Bone marrow (tissue), 2 donors: ENCODE results near the gene ST6GALNAC2.
"Not testable (repeated sequence)": the region's sequence is repeated elsewhere in the genome, so short reads cannot be mapped to it uniquely, and the experiment has no call there.

Source experiments
- DNase-seq, 2 donors: peaks; one replicate each; lab custom pipeline; 2025; lab: John Stamatoyannopoulos, UW

ST6GALNAC2 gene

GRCh38 chr17:76570877-76571471 lies 14.7 kb downstream of the ST6GALNAC2 start:
- no peak for DNase-seq

DNA sequence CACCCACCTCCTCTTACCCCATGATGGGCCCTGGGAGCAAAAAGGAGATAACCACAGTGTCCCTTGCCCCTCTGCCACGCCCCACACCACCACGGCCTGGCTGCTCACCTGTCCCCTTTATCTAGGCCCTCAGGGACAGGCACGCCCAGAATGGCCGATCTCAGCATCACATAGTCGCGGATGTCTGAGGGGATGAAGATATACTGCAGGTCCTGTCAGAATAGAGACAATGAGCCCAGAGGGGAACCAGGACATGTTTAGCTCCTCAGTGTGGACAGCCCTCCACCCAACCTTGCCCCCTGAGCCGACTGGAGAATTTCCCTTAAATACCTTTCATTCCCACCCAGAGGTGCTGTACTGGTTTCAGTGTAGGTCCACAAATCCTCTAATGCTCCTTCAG lies 15.2 kb downstream of the ST6GALNAC2 start:
- no peak for DNase-seq

DNA sequence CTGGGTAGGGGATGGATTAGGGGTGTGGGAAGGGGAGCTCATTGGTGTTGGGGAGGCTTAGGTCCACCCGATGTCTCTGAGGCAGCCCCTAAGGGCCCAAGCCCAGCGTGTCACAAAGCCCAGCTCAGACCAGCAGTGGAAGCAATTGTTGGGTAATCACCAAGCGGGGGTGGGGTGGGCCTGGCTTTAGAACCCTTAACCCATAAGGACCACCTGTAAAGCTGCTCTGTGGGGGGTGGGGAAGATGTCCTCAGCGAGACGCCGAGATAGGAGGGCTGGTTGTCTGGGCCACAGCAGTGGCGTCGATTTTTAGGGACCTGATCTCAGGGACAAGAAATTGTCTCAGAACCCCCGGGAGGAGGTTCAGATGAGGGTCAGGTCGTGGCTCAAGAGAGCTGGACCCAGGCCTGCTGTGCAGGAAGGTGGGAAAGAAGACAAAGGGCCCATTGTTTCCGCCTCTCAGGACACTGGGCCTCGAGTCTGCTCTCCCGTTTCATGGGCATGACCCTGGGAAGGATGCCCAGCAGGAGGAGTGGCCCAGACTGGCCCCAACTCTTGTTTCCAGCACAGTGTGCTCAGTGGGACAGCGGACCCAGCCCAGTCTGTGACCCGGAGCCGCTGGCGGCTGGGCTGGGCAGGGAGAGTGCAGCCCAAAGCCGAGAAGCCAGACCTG lies 15.9 kb downstream of the ST6GALNAC2 start:
- DNase-seq: no peak

- DNase-seq: peak in 1 of 2 donors; percentile 54
Observed at GRCh38 chr17:76568811-76569221, 16.8 kb downstream of the ST6GALNAC2 start.

DNA sequence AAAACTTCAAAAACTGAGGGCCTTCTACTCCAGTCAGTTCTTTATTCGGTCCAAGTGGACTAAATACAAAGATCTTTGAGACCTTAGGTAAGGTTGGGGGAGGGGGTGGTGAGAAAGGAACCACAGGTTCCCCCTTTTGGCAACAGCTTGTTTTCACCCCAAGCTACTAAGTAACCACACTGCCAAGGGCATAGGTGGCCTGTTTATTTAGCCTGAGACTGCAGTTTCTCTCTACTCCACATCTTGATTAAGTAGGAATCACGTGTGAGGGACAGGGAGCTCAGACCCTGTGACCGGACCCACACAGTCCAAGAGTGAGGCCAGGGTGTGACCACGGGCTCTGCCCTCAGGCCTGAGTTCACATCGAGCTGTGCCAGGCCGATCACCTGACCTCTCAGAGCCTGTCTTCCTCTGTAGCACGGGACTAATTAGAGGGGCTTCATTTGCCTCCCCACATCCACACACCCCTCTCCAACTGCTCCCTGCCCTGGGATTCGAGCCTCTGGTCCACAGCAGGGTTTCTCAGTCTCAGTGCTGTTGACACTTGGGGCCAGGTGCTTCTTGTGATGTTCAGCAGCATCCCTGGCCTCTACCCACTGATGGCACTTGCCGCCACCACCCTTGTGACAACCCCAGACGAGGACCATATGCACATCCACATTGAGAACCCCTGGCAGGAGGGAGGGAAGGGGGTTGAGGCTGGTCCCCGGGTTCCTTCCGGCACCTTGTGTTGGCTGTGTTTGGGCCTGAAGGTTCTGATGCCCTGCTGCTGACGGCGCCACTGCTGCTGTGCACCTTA lies 17.8 kb downstream of the ST6GALNAC2 start:
- no peak for DNase-seq

- DNase-seq: no peak
Observed at GRCh38 chr17:76566988-76567431, 18.6 kb downstream of the ST6GALNAC2 start.

GRCh38 chr17:76566613-76566943 lies 19.1 kb downstream of the ST6GALNAC2 start:
- no peak for DNase-seq

DNA sequence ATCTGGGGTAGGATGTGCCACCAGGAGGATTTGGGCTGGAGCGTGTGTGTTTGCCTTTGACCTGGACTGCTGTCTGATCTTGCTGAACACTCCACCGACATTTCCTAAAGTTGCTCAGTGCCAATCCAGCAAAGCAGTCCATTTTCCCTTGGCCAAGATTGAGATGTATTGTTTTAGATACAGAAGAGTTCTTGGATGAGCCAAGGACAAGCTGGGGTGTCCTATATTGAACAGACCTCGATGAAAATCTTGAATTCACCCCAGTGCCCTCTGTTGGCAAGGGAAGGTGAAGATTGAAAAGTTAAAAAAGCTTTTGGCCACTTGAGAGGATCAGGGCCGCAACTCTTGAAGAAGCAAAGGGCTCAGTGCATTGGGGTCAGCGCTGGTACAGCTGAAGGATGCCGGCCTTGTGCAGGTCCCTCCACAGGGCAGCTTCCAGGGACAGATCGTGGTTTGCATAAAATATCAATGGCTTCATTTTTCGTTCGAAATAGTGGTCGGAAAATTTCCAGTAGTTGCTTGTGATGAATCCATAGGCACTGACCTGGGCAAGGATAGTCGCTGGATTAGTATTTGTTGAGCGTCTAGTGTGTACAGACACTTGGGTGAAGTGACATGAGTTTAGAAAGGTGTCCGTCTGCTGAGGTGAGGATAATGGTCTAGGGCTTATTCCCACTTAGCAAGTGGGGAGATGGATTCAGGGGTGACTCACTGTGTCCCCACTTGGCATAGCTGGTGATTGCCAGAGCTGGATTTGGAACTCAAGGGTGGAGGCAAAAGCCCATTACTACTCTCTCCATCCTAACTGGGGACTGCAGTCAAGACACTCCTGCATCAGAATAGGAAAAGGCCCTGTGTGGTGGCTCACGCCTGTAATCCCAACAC lies 19.7 kb downstream of the ST6GALNAC2 start:
- no peak for DNase-seq

DNA sequence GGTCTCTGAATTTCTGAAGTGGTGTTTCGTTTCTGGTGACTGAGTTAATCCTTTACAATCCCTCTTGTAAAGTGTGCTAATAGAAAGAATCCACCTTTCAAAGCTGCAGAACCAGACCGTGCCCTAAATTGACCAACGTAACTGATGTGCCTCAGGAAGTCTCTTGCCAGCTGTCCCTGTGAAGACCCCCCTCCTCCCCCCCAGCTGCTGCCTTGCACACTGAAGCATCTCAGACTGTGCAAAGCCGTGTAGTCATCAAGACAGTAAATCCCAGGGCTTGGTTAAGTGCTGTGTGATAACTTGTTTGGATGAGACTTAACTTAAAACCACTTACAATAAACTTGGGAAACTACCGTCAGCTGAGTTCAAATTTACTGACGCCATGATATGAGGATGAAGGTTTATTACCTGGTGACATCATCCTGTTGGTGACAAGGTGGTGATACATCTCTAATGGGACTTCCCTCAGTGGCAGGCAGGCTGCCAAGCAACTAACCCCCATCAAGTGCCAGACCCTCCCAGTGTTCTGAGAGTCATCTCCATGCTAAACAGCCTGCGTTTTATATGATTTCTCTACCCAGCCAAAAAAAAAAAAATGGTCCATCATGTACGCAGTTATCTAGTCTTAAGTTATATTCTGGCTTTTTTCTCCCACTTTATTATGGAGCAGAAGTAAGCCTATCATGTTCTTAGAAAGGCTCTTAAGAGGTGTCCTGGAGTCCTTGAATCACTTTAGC lies 20.5 kb downstream of the ST6GALNAC2 start:
- DNase-seq: not testable (repeated sequence)

DNA sequence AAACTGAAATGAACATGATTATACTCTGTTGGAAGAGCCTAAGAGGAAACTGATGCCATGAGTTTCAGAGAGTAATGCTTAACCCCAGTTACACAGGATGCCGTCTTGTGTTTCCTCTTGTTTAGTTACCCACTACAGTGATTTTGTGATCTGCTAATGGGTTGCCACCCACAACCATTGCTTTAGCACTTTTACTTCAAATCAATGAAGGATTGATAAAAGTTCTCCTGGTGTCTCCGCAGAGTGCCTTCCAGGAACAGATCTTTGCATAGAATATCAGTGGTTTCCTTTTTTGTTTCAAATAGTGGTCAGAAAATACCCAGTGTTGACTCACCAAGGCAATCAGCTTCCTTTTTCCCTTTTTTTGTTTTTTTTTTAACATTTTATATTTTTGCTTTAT lies 22.3 kb downstream of the ST6GALNAC2 start:
- not testable (repeated sequence) for DNase-seq

DNA sequence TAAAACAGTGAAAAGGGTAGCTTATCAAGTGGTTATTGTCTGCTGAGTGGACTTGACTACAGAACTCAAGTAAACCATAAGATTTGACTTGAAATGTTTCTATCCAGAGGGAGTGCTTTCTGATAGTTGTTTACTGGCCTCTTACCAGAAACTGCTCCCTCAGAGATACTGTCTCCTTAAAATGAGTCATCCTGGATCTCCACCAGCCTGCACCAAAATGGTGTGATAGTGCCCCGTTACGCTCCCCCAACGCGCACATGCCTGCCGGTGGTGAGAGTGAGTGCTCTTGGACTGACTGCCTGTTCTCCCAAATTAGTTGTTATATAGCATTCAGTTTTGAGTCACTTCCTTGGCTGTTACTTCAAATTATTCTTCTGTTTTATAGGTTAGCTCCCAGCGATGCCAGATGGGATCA lies 22.9 kb downstream of the ST6GALNAC2 start:
- DNase-seq: peak in 1 of 2 donors; percentile 33

- no peak for DNase-seq
Observed at GRCh38 chr17:76561799-76562268, 23.8 kb downstream of the ST6GALNAC2 start.

GRCh38 chr17:76561332-76561731 lies 24.3 kb downstream of the ST6GALNAC2 start:
- no peak for DNase-seq

DNA sequence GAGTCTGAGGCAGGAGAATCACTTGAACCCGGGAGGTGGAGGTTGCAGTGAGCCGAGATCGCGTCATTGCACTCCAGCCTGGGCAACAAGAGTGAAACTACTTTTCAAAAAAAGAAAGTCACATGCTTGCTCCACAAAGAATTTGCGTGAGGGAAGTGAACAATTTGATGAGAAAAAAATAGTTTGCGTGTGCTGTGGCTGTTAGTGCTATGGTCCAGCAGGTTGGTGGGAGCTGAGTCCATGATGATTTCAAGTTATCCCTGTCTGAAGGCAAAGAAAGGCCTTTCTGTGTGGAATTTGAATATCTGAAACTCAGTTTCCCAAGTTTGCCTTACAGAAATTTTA lies 24.8 kb downstream of the ST6GALNAC2 start:
- DNase-seq: no peak

DNA sequence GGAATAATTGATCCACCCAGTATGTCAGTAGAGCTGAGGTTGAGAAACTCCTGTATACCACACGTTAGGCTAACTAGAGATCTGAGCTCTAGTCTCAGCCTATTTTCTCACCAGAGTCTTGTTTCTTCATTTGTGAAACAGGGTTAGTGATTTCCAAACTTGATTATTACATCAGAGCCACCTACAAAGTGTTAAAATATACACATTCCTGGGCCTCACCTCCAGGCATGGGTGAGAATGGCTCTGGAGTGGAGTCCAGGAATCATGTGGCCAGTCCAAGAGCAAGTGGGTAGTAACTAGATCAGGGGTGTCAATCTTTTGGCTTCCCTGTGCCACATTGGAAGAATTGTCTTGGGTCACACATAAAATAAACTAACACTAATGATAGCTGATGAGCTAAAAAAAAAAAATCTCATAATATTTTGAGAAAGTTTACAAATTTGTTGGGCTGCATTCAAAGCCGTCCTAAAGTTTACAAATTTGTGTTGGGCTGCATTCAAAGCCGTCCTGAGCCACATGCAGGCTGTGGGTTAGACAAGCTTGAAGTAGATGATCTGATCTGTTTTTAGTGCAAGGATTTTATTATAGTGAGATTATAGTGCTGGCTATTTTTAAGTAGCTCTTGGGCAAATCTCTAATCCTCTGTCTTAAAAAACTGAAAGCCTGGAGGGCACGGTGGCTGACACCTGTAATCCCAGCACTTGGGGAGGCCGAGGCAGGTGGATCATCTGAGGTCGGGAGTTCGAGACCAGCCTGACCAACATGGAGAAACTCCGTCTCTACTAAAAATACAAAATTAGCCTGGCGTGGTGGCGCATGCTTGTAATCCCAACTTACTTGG lies 25.4 kb downstream of the ST6GALNAC2 start:
- DNase-seq: no peak

- DNase-seq: not testable (repeated sequence)
Observed at GRCh38 chr17:76559460-76559859, 26.2 kb downstream of the ST6GALNAC2 start.

GRCh38 chr17:76558198-76559095 lies 27.2 kb downstream of the ST6GALNAC2 start:
- DNase-seq: no peak

DNA sequence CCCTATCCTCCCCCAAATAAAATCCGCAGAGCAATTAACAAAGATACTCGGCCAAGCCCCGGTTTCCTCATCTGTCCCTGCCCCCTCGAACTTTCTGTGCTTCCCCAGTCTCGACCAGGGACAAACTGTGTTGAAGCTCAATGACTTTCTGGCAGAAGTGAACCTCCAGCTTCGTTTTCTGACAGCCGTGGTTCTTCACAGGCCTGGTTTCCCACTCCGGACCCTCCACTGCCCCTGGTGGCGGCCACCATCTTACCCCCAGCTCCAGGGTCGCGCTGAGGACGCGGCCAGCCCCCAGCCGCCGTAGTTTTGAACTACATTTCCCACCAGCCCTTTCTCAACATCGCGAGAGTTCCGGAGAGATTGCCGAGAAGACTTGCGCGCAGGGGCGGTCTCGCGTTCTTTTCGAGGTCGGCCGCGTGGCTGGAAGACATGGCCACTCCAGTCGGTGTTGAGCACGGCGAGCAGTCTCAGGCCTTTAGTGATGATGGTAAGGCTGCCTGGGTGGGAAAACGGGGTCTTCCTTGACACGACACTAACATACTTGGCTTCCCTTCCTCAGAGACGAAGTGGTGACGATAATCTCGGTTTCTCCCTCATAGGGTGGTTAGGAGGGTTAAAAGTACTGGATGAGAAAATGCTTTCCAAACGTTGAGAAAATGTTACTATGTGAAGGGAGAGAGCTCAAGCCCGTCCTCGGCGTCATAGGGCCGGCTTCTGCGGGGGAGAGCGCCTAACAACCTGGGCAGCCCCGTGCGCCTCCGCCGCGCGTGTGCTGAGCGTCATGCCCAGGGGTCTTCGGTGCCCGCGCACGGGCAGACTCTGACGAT lies 28.1 kb downstream of the ST6GALNAC2 start:
- DNase-seq: peak; percentile 76 to 97
